ENCODE measurements around the gene ACBD6. TPM values are rescaled to one million over a fixed set of nuclear protein-coding genes. Genes with fewer than 3 reads are reported as not detected.

Gene ACBD6
- total and polyA plus RNA-seq, 2 of the 4 experiments (the other 2 are of a cell fraction) = 52.5 to 59.1 TPM

Small RNA genes lying within 50 kb of the gene (microRNA-seq; reads per million reads assigned to microRNA genes)
- 0 to 0.73 reads per million in 2 experiments for gene MIR3121 (ENCODE audit: insufficient read depth in 1 of 2, insufficient read length in 1 of 2, unreplicated experiment in 1 of 2)
- not detected for gene RF00019 (ENCODE audit: insufficient read depth, insufficient read length)

Small RNA genes lying within 50 kb of the gene (small RNA-seq; reads per million reads assigned to genes)
- 0 reads per million in 5 experiments for gene MIR3121
- gene RF00019 = 0 reads per million in 5 experiments

Other genes starting within 250 kb of the ACBD6 start
- not detected in 2 replicates for gene OVAAL, start 56.4 kb upstream of the ACBD6 start, total RNA-seq (2012; rRNA removed)
- not detected in 2 replicates for gene OVAAL, start 56.4 kb upstream of the ACBD6 start, polyA plus RNA-seq (2012; rRNA removed)
- 25.1 and 25.3 TPM in 2 replicates for gene XPR1, start 129.4 kb upstream of the ACBD6 start, total RNA-seq (2012; rRNA removed)
- 10.8 and 11.8 TPM in 2 replicates for gene XPR1, start 129.4 kb upstream of the ACBD6 start, polyA plus RNA-seq (2012; rRNA removed)